Activated CD8-positive, alpha-beta memory T cell treated with anti-CD3 and anti-CD28 coated beads, Interleukin-2, amount 50 U/mL, for 24 hours (primary cell): ENCODE measurements around the gene SYNE1.

Source experiments
- DNase-seq: peaks from one replicate; pipeline ENCODE4 v3.0.0-alpha.2; 2020; ENCODE audit errors: extremely low read depth

Gene SYNE1

GRCh38 chr6:152233547-152234320, 403.4 kb downstream of the SYNE1 start:
- DNase-seq: no peak

- DNase-seq: no peak
Measured at GRCh38 chr6:152232501-152233151, 404.5 kb downstream of the SYNE1 start.

DNA sequence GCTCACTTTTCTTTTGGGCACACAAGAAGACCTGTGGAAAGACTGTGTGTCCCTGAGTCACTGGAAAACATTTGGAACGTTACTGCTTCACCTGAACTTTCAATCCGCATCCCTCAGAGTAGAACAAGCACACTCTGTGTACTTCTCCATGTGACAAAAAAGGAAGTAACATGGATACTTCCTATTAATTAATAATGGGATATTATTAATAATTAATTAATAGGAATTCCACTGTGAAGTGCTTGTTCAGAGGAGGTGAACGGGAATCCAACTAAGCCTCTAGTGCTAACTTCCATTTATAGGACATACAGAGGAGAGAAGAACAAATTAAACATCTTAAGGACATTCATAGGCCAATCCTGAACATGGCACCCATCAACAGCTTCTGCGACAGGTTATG, 407.8 kb downstream of the SYNE1 start:
- DNase-seq: no peak

DNA sequence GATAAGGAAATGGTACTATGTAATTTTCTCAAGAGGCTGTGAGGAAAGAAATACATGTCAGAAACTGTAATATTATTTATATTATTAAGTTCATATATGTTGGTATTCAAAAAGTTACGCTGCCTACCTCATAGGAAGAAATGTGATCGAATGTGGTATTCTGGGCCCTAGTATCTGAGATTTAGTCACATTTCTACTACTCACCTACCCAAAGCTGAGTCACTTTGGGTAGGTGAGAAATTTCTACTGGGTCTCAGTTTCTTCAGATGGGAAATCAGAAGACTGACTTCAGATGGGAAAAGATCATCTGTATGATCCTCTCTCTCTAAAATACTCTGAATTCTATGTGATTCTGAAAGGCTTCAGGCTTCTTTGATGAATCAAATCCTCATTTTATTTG, 411.0 kb downstream of the SYNE1 start:
- no peak for DNase-seq

- no peak for DNase-seq
Measured at GRCh38 chr6:152225241-152225934, 411.8 kb downstream of the SYNE1 start.

DNA sequence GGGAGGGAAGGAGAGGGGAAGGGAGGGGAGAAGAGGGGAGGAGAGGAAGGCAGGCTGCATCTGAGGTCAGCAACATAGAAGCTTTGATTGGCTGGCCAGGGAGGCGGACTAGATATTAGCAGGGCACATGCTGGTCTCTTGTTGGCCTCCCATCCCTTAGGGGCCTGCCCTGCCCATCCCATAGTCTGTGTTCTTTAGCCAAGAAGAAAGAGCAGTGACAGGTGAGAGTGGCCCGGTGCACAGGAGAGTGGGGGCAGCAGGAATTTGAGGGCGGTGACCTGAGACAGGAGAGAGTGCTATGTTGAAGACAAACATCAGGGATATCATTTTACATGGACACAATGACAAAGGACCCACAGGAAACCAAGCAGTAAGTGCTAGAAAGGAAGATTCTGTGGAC, 413.5 kb downstream of the SYNE1 start:
- DNase-seq: no peak

GRCh38 chr6:152221806-152222628, 415.1 kb downstream of the SYNE1 start:
- DNase-seq: no peak

GRCh38 chr6:152220786-152221185, 416.4 kb downstream of the SYNE1 start:
- DNase-seq: no peak

DNA sequence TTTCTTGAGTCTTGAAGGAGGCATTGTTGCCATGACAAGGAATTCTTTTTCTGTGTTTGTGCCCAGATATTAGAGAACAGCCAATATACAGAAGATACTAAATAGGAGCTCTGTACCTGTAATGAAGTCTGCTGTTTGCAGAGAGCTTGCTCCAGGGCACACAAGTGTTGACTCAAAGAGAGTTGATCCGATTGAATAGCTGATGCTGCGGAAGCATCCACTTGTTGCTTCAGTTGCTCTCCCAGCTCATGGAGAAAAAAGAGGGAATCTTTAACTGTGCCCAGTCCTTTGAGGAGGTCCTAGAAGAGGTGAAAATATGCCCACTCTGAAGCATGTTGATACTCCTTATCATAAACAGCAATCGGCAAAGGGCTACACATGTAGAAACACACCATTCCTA, 418.3 kb downstream of the SYNE1 start:
- DNase-seq: no peak

DNA sequence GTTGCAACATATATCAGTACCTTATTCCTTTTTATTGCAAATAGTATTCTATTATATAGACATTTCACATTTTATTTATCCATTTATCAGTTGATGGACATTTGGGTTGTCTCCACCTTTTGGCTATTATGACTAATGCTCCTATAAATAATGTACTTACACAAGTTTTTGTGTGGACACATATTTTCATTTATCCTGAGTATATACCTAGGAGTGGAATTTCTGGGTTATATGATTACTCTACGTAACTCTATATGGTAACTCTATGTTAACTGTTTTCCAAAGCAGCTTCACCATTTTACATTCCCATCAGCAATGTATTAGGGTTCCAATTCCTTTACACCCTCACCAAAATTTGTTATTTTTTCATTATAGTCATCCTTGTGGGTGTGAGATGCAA, 424.7 kb downstream of the SYNE1 start:
- no peak for DNase-seq

DNA sequence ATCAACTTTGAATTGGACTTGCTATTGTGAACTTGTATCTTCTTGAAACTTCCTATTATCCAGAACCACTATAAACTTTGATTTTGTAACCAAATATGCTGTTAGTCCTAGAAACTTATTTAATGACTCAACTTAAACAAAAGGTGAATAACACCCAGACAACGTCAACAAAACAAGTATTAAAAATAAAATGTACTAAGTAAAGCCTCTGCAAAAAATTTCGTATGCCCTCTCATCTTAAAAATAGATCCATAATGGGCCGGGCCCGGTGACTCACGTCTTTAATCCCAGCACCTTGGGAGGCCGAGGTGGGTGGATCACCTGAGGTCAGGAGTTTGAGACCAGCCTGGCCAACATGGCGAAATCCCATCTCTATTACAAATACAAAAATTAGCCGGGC, 428.0 kb downstream of the SYNE1 start:
- no peak for DNase-seq

DNA sequence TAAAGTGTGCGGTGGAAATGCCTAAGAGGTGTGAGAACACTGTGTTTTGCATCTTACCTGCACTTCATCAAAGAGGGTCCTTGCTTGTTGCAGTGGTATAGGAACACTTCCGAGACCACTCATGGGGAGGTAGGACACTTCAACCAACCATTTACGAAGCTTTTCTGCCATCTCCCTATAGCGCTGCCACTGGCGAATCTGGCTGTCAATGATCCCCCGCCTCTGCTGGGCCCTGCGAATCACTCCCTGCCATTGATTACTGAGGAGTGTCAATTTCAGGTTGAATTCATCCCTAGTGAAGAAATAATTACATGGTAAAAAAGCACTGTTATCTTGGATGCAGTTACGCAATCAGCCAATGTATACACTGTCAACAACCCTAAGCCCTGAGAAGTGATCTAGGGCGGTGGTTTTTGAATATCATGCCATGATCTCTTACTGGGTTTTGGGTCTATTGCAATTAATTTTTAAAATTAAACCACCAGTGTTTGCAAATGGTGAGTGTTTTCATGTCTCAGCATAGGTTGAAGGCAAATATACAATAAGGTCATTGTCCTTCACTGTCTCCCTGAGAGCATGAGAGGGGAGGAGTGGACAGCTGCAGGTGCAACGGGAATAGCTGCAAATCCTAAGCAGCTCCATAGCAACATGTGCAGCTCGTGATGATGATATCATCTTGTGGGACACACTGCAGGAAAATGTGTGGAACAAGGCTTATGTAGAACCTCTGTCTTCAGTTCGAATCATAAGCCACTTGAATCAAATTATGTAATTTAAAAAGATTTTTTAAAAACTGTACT, 429.0 kb downstream of the SYNE1 start:
- DNase-seq: no peak

- no peak for DNase-seq
Measured at GRCh38 chr6:152206072-152206818, 430.9 kb downstream of the SYNE1 start.

DNA sequence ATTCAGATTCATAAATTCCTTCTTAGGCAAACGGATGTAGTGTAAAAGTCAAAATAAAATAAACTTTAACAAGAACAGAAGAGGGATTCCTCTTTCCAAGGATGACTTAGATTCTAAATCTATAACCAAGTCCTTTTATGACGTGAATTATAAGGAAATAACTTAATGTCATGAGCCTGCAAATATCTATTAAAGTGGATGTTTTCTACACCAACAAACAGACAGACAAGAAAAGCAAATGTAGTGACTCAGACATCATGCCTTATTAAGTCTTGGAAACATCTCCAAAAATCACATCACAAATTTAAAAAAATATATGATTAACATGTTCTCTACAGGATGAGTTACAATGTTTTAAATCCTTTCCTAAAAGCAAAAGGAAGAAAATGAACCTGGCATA, 432.6 kb downstream of the SYNE1 start:
- no peak for DNase-seq

DNA sequence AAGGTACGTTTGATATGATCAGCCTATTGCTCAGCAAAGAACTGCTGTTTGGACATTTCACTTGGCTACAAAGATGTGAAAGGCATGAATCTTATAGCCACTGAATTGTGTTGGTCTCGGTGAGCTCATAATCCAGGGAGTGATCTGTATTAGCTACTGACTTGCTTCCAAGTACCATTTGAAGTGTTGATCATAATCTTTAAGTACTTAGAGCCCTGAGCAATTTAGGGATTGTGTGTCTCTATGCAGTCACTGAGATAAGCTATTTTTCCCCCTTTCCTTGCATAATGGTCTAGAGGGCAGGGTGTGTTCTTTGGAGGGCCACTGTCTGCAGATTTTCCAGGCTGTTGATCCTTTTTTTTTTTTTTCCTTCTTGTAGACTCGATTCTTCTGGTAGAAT, 436.0 kb downstream of the SYNE1 start:
- DNase-seq: no peak

DNA sequence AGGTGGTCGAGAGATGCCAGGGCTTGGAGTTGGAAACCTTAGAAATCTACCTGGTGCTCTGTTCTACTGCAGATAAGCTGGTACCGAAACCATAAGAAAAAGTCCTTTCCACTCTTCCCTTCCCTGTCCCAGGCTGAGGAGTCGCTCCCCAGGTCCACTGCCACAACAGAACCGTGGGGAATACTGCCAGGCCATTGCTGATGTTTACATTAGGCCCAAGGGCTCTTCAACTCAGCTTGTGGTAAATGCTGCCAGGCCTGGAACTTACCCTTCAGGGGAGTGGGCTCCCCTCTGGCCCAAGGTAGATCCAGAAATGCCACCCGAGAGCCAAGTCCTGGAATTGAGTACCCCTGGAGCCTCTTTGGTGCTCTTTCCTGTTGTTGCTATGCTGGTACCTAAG, 441.3 kb downstream of the SYNE1 start:
- no peak for DNase-seq

GRCh38 chr6:152189736-152190135, 447.4 kb downstream of the SYNE1 start:
- DNase-seq: no peak

DNA sequence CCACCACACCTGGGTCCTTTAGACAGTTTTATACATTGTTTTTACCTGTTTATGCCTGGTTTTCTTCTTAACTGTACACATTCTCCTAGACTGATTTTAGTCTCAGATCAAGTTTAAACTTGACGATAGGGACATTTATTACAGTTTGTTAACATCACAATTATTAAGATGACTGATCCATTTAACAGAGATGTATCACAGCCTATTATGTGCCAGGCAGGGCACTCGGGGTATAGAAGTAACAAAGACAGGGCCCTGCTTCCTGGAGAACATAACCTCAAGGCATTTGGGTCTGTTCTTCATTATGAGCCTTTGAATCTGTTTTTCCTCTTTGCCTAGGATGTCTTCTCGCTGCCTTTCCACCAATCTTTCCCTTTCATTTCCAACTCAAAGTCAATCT, 449.2 kb downstream of the SYNE1 start:
- DNase-seq: no peak

- no peak for DNase-seq
Measured at GRCh38 chr6:152186840-152187239, 450.3 kb downstream of the SYNE1 start.

- DNase-seq: no peak
Measured at GRCh38 chr6:152184917-152185574, 452.1 kb downstream of the SYNE1 start.
